DND-41 (cell line): ENCODE measurements around the gene DCAF15.

Source experiments
- ATAC-seq: fragments of 200-7000 bp; cut with Tn5 transposase; 3 replicates; pipeline ENCODE4 v1.9.1; 2021; ENCODE audit warnings: low read depth; ENCODE audit not compliant: insufficient read depth
- DNase-seq: peaks from one replicate; pipeline ENCODE4 v3.0.0-alpha.2; 2020
- H2AFZ ChIP-seq: 2 replicates; pipeline ENCODE4 v1.6.0; 2012; ENCODE audit warnings: low read depth, low read length
- H3K27ac ChIP-seq: 2 replicates; pipeline ENCODE4 v1.5.1; 2012; ENCODE audit warnings: low read length, inconsistent platforms
- H3K27me3 ChIP-seq: fragments of 200-600 bp; sonication (generic); 2 replicates; pipeline ENCODE4 v1.6.0; 2012; ENCODE audit warnings: low read length, mild to moderate bottlenecking, inconsistent platforms; ENCODE audit not compliant: insufficient read depth, poor library complexity
- H3K36me3 ChIP-seq: 2 replicates; pipeline ENCODE4 v1.5.1; 2012; ENCODE audit warnings: low read length, inconsistent platforms; ENCODE audit not compliant: insufficient read depth
- H3K4me1 ChIP-seq: 2 replicates; pipeline ENCODE4 v1.5.1; 2012; ENCODE audit warnings: mild to moderate bottlenecking, low read length; ENCODE audit not compliant: insufficient read depth
- H3K4me2 ChIP-seq: 2 replicates; pipeline ENCODE4 v1.6.0; 2012; ENCODE audit warnings: mild to moderate bottlenecking, moderate library complexity, low read length, inconsistent platforms; ENCODE audit not compliant: insufficient read depth
- H3K4me3 ChIP-seq, 2 experiments: fragments of 200-600 bp in 1 of 2; shearing (Covaris generic) in 1 of 2; 2 replicates each; pipeline ENCODE4 v1.5.1; 2012 to 2016; ENCODE audit warnings: inconsistent platforms in 2 of 2, low read length in 2 of 2, mild to moderate bottlenecking in 2 of 2, low read depth in 1 of 2, moderate library complexity in 1 of 2
- H3K79me2 ChIP-seq: 2 replicates; pipeline ENCODE4 v1.6.0; 2012; ENCODE audit warnings: low read length, inconsistent platforms; ENCODE audit not compliant: insufficient read depth
- H3K9ac ChIP-seq: 2 replicates; pipeline ENCODE4 v1.6.0; 2012; ENCODE audit warnings: low read depth, mild to moderate bottlenecking, inconsistent platforms, low read length, moderate library complexity
- H3K9me3 ChIP-seq: 2 replicates; pipeline ENCODE4 v1.5.1; 2012; ENCODE audit warnings: low read length, moderate library complexity, mild to moderate bottlenecking, inconsistent platforms; ENCODE audit not compliant: insufficient read depth, severe bottlenecking
- H4K20me1 ChIP-seq: 2 replicates; pipeline ENCODE4 v1.6.0; 2012; ENCODE audit warnings: low read length; ENCODE audit not compliant: insufficient read depth
- EZH2 ChIP-seq: IDR thresholded peaks from 3 replicates; pipeline ENCODE4 v1.6.1; 2012; ENCODE audit warnings: borderline replicate concordance, low read depth, mild to moderate bottlenecking, moderate library complexity, low read length, inconsistent platforms; ENCODE audit not compliant: severe bottlenecking
- TF ChIP-seq, protein P1 (sequence below): IDR thresholded peaks from 2 replicates; pipeline ENCODE4 v1.5.1; 2012; ENCODE audit warnings: borderline replicate concordance, low read length, moderate library complexity, mild to moderate bottlenecking; ENCODE audit not compliant: poor library complexity, severe bottlenecking; ENCODE audit errors: extremely low read depth

DCAF15 gene

GRCh38 chr19:13959141-13959961 is 7.0 kb downstream of the DCAF15 start:
- Histone ChIP-seq H3K27me3 (no peaks in the 10 kb centered on the region), H3K27ac (no peak overlapping the region), H3K4me2 (no peak overlapping the region), H3K9ac (no peak overlapping the region), H3K4me3 (no peak overlapping the region), H2AFZ (no peak overlapping the region), H3K4me1 (no peaks in the 10 kb centered on the region; the same call in 1 of the 2 replicates), H3K79me2 (peaks cover 13% of the 10 kb centered on the region), H4K20me1 (peaks cover 21% of the 10 kb centered on the region), H3K36me3 (peaks cover 80% of the 10 kb centered on the region), H3K9me3 (no peaks in the 10 kb centered on the region)
- DNase-seq (no peak), ATAC-seq (peak; percentile 12; the same call in 1 of the 3 replicates)
- TF ChIP-seq, protein P1, sequence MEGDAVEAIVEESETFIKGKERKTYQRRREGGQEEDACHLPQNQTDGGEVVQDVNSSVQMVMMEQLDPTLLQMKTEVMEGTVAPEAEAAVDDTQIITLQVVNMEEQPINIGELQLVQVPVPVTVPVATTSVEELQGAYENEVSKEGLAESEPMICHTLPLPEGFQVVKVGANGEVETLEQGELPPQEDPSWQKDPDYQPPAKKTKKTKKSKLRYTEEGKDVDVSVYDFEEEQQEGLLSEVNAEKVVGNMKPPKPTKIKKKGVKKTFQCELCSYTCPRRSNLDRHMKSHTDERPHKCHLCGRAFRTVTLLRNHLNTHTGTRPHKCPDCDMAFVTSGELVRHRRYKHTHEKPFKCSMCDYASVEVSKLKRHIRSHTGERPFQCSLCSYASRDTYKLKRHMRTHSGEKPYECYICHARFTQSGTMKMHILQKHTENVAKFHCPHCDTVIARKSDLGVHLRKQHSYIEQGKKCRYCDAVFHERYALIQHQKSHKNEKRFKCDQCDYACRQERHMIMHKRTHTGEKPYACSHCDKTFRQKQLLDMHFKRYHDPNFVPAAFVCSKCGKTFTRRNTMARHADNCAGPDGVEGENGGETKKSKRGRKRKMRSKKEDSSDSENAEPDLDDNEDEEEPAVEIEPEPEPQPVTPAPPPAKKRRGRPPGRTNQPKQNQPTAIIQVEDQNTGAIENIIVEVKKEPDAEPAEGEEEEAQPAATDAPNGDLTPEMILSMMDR: no peak
- no peak for TF ChIP-seq EZH2

- peak; percentile 42; the same call in 2 of the 3 replicates for ATAC-seq
These were observed 7.9 kb downstream of the DCAF15 start for GRCh38 chr19:13959962-13960862.

GRCh38 chr19:13960863-13961784 is 8.8 kb downstream of the DCAF15 start:
- Histone ChIP-seq H2AFZ (no peak overlapping the region), H4K20me1 (peaks cover 13% of the 10 kb centered on the region), H3K36me3 (peaks cover 74% of the 10 kb centered on the region), H3K4me1 (no peaks in the 10 kb centered on the region), H3K27me3 (no peaks in the 10 kb centered on the region), H3K4me2 (no peak overlapping the region), H3K27ac (no peak overlapping the region), H3K9me3 (no peaks in the 10 kb centered on the region), H3K9ac (no peak overlapping the region), H3K4me3 (no peak overlapping the region), H3K79me2 (no peaks in the 10 kb centered on the region; the same call in 1 of the 2 replicates)
- DNase-seq (no peak), ATAC-seq (no peak)
- TF ChIP-seq EZH2: no peak
- TF ChIP-seq, protein P1: no peak

More at GRCh38 chr19:13959962-13960862, 7.9 kb downstream of the DCAF15 start:
- Histone ChIP-seq H3K4me3 (no peak overlapping the region), H4K20me1 (peaks cover 18% of the 10 kb centered on the region), H3K4me1 (no peaks in the 10 kb centered on the region), H3K4me2 (no peak overlapping the region), H3K9ac (no peak overlapping the region), H2AFZ (no peak overlapping the region), H3K36me3 (peaks cover 74% of the 10 kb centered on the region), H3K27me3 (no peaks in the 10 kb centered on the region), H3K9me3 (no peaks in the 10 kb centered on the region), H3K27ac (no peak overlapping the region), H3K79me2 (peaks cover 7% of the 10 kb centered on the region; the same call in 1 of the 2 replicates)
- TF ChIP-seq, protein P1: peak; percentile 54
- no peak for TF ChIP-seq EZH2
- peak; percentile 27 for DNase-seq
